LNCAP (cell line): ENCODE data around the gene ASIC2.

Experiments used
- CTCF ChIP-seq: fragments of 450-650 bp; IDR thresholded peaks from 2 replicates; pipeline ENCODE4 v1.5.1; 2017; ENCODE audit warnings: mild to moderate bottlenecking

The ASIC2 gene

DNA sequence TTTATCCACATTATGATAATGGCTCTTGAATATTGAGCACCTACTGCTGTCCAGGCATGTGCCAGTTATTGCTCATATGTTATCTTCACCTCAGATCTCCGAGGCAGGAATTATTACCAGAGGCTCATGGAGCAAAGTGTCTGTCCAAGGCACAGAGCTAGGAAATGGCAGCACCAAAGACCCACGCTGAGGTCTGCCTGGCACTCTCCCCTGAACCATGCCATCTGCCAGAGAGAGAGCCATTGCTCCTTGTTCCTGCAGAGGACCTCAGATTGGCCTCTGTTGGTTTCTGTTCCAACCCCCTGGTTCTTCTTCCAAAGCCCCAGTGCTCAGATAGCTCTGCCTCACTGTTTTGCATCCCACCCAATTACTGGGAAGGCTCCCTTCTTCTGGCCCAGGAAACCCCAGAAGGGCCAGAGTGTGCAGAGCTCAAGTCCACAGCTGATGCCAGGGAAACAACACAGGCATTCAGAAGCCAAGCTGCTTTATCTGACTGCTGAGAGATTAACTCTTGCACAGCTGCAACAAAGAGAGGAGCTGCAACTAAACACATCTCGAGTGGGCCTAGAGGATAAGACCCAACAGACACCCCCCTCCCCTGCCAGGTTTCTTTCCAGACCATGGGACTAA, 5.9 kb downstream of the ASIC2 start:
- no peak for TF ChIP-seq CTCF

DNA sequence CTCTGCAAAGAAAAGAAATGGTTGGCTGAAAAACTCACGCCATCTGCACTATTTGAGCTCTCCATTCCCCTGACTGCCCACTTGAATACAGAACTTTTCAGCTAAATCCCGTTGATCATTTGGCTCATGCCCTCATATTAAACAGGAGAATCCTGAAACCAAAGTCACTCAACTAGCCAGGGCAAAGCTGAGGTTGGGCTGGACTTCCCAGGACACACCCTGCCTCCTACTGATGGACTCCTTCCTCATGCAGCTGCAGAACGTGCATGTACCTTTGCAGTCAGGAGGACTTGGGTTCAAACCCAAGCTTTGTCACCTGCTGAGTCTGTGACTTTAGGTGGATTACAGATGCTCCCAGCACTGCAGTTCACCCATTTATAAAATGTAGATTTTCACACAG, 7.7 kb downstream of the ASIC2 start:
- TF ChIP-seq CTCF = no peak

- no peak for TF ChIP-seq CTCF
Observed at GRCh38 chr17:33284022-33284421, 9.1 kb downstream of the ASIC2 start.

DNA sequence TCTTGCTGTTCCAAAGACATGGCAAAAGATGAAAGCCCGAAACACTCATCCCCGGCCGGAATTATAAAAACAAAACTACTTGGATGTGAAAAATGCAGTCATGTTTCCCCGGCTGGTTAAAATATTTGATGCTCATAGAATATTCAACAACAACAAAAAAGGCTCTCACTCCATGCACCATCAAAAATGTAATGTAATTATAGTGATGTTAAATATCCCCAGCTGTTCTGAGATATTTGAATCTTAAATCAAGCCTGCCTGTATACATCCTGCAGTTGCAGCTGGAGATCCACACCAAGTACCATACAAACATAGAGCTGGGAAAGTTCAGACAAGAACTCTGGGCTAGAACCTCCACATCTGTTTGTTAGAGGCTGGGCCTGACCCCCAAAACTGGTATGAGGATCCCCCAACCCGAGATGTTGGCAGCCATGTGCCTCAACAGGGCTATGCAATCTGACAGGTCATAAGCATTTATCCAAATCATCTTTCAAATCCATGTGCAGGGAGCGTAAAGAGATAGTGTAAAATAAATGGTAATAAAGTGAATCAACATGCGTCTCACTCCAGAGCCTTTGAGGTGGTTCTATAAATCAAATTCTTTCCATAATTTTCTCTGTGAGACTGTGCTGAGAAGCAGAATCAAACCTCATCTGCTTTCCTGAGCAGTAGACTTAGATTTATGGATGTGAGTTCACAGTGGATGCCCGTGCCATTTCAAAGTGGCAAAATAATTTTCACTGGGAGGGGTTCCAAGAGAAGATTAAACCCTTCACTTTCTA, 12.7 kb downstream of the ASIC2 start:
- TF ChIP-seq CTCF = no peak

DNA sequence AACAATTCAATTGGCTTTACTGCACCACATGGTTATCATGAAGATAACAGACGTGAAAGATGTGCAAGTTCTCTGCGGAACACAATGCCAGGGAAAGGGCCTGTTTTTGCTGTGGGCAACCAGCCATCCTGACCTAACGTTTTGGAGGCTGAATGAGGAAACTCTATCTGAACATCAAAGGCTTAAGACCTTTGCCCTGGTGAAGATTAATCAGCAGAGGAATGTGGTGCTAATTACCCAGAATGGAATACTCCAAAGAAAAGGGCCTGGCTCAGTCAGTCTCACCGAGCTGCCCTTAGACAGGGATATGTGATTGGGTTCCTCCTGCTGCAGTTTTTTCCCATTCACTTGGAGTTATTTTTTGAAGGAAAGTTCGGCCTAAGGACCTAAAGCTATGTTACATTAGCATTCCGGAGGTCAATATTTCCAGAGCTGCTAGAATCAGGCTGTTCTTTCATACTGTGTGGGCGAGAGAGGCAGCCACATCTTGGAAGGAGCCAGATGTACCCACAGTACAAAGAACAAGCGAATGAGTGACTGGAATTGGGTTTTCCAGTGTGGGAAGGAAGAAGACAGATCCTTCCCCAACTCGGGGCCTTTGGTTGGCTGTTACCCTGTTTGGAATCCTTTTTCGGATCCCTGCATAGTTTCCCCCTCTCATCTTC, 15.5 kb downstream of the ASIC2 start:
- no peak for TF ChIP-seq CTCF

DNA sequence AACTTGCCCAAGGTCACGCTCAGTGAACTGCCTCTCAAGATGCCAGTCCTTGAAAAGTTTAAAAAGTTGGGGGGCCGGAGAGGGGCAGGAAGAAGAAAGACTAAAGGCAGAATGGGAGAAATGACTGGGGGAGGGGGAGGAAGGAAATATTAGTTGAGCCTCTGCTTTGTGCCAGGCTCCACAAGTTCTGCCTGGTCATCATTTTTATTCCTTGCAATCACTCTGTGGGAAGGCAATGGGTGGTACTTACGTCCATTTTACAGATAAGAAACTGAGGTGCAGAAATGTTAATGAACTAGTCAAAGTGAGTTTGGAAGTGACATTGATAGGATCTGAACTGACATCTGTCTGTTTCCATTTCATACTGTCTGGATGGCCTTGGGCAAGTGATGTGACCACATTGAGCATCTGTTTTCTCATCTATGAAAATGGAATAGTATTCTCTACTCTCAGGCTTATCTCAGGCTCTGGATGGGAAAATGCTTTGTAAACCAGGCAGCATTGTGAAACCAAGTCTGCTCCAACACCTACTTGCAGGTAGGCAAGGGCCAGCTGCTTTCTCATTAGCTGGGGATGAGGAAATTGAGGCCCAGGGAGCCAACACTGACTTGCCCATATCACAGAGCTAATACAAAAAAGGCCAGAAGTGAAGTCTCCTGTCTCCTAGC, 19.2 kb downstream of the ASIC2 start:
- TF ChIP-seq CTCF = no peak

GRCh38 chr17:33273271-33273670, 19.8 kb downstream of the ASIC2 start:
- TF ChIP-seq CTCF = no peak
